ENCODE data around the gene KNL1.

KNL1 gene

DNA sequence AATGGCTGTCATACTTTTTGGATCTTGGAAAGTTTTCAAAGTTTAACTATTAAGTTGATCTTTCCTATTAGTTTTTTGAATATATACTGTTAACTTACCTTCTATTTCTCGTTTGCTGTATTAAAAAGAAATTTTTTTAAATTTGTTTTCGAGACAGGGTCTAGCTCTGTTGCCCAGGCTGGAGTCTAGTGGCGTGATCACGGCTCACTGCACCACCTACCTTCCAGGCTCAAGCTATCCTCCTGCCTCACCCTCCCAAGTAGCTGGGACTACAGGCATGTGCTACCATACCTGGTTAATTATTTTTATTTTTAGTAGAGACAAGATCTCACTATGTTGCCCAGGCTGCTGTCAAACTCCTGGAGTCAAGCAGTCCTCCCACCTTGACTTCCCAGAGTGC, 4.6 kb downstream of the KNL1 start (continued):
- no peak for TF ChIP-seq SP7 (tag by site-specific recombination; IDR thresholded peaks at IDR 0.05)
- no peak for TF ChIP-seq ZBTB6 (tag by site-specific recombination; IDR thresholded peaks at IDR 0.05)
- TF ChIP-seq TSHZ1 (tag by site-specific recombination; IDR thresholded peaks at IDR 0.05; ENCODE audit: borderline replicate concordance): no peak
- TF ChIP-seq EGR2 (tag by site-specific recombination; IDR thresholded peaks at IDR 0.05; ENCODE audit: low read depth): no peak
- no peak for TF ChIP-seq HOXD13 (CRISPR knock-in tag; IDR thresholded peaks at IDR 0.05; ENCODE audit: borderline replicate concordance)
- TF ChIP-seq, protein P1, sequence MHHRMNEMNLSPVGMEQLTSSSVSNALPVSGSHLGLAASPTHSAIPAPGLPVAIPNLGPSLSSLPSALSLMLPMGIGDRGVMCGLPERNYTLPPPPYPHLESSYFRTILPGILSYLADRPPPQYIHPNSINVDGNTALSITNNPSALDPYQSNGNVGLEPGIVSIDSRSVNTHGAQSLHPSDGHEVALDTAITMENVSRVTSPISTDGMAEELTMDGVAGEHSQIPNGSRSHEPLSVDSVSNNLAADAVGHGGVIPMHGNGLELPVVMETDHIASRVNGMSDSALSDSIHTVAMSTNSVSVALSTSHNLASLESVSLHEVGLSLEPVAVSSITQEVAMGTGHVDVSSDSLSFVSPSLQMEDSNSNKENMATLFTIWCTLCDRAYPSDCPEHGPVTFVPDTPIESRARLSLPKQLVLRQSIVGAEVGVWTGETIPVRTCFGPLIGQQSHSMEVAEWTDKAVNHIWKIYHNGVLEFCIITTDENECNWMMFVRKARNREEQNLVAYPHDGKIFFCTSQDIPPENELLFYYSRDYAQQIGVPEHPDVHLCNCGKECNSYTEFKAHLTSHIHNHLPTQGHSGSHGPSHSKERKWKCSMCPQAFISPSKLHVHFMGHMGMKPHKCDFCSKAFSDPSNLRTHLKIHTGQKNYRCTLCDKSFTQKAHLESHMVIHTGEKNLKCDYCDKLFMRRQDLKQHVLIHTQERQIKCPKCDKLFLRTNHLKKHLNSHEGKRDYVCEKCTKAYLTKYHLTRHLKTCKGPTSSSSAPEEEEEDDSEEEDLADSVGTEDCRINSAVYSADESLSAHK (tag by site-specific recombination; IDR thresholded peaks at IDR 0.05): no peak

DNA sequence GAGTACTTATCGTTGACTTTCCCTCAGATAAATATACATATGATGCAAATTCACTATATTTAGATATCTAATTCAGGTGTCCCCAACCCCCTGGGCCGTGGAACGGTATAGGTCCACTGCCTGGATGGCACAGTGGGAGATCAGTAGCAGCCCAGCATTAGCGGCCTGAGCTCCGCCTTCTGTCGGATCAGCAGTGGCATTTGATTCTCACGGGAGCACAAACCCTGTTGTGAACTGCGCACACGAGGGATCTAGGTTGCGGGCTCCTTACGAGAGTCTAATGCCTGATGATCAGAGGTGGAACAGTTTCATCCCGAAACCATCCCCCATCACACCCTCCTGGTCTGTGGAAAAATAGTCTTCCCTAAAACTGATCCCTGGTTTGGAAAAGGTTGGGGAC, 6.9 kb downstream of the KNL1 start:
- ChIA-PET POLR2A (no interaction called here), CTCF (interaction anchor here (1.0 to 2.3 kb wide), 2 partner anchors 11 to 12 kb away, joined by 4 to 13 read pairs; no protein-coding TSS in a partner anchor)
- no peaks in the 10 kb centered on the region; the same call in 1 of the 2 replicates for H3K4me1 ChIP-seq (ENCODE audit: control insufficient read depth, insufficient read depth, low read length)
- H3K9me3 ChIP-seq (ENCODE audit: control insufficient read depth, insufficient read depth, low read depth, low read length): no peaks in the 10 kb centered on the region
- H3K4me3 ChIP-seq (ENCODE audit: low read depth, low read length): no peak overlapping the region
- TF ChIP-seq ZNF398 (tag by site-specific recombination; IDR thresholded peaks at IDR 0.05): no peak
- TF ChIP-seq OSR2 (tag by site-specific recombination; IDR thresholded peaks at IDR 0.05): peak; percentile 63
- no peak for TF ChIP-seq KLF16 (tag by site-specific recombination; IDR thresholded peaks at IDR 0.05)
- no peak overlapping the region for H3K27ac ChIP-seq (ENCODE audit: extremely low read depth, low read depth, low read length)
- peaks cover 0 to 2% of the 10 kb centered on the region in 2 experiments; a peak in 2 of 3 replicates for H3K36me3 ChIP-seq (ENCODE audit: control insufficient read depth in 2 of 2, insufficient read depth in 1 of 2, low read length in 2 of 2)

GRCh38 chr15:40603935-40604334, 9.9 kb downstream of the KNL1 start:
- Histone ChIP-seq H3K4me1 (ENCODE audit: control insufficient read depth, insufficient read depth, low read length) (no peaks in the 10 kb centered on the region; the same call in 1 of the 2 replicates), H3K36me3 (ENCODE audit: control insufficient read depth in 2 of 2, insufficient read depth in 1 of 2, low read length in 2 of 2) (peaks cover 8 to 15% of the 10 kb centered on the region in 2 experiments; a peak in 2 of 3 replicates), H3K4me3 (ENCODE audit: low read depth, low read length) (no peak overlapping the region), H3K9me3 (ENCODE audit: control insufficient read depth, insufficient read depth, low read depth, low read length) (no peaks in the 10 kb centered on the region), H3K27ac (ENCODE audit: extremely low read depth, low read depth, low read length) (no peak overlapping the region)
- CTCF ChIA-PET: no interaction called here
- TF ChIP-seq, protein P2, sequence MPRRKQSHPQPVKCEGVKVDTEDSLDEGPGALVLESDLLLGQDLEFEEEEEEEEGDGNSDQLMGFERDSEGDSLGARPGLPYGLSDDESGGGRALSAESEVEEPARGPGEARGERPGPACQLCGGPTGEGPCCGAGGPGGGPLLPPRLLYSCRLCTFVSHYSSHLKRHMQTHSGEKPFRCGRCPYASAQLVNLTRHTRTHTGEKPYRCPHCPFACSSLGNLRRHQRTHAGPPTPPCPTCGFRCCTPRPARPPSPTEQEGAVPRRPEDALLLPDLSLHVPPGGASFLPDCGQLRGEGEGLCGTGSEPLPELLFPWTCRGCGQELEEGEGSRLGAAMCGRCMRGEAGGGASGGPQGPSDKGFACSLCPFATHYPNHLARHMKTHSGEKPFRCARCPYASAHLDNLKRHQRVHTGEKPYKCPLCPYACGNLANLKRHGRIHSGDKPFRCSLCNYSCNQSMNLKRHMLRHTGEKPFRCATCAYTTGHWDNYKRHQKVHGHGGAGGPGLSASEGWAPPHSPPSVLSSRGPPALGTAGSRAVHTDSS (tag by site-specific recombination; IDR thresholded peaks at IDR 0.05): peak; percentile 92
- TF ChIP-seq PATZ1 (tag by site-specific recombination; IDR thresholded peaks at IDR 0.05): no peak
- POLR2A ChIA-PET: no interaction called here

All from HEK293 (cell line).